K562 (cell line): ENCODE data around the gene TUT4.

ENCODE experiments used
- FOXM1 ChIP-seq, 2 experiments: fragments of 450-650 bp in 1 of 2; sonication (generic) in 1 of 2; formaldehyde crosslinking in 1 of 2; IDR thresholded peaks; 2 replicates each; pipeline versions ENCODE4 v1.6.1 to v1.9.0; 2017 to 2022; ENCODE audit warnings: low read depth in 2 of 2, mild to moderate bottlenecking in 2 of 2, missing genetic modification reagents in 1 of 2, moderate library complexity in 1 of 2
- JUN ChIP-seq, 2 experiments: sonication (generic) in 1 of 2; formaldehyde crosslinking in 1 of 2; IDR thresholded peaks; 2 replicates each; pipeline versions ENCODE4 v1.6.1 to v1.8.0; 2012 to 2022; ENCODE audit warnings: borderline replicate concordance in 2 of 2, mild to moderate bottlenecking in 2 of 2, improper control_type of control experiment in 1 of 2, low read depth in 1 of 2, low read length in 1 of 2, missing genetic modification reagents in 1 of 2
- PREB ChIP-seq: sonication (generic); formaldehyde crosslinking; IDR thresholded peaks from 2 replicates; pipeline ENCODE4 v1.8.1; 2023; ENCODE audit warnings: mild to moderate bottlenecking, missing genetic modification reagents
- SMAD3 ChIP-seq: fragments of 450-650 bp; formaldehyde crosslinking; conservative IDR thresholded peaks from 2 replicates; pipeline ENCODE4 v1.4.0; 2020; ENCODE audit warnings: mild to moderate bottlenecking
- TAF7 ChIP-seq: fragments of 450-650 bp; IDR thresholded peaks from 2 replicates; pipeline ENCODE4 v1.6.1; 2016; ENCODE audit warnings: missing genetic modification characterization, missing compliant biosample characterization

GRCh38 chr1:52426371-52426770, 126.5 kb downstream of the TUT4 start:
- TF ChIP-seq TAF7 (tag): no peak
- TF ChIP-seq PREB (CRISPR knock-in tag): no peak
- TF ChIP-seq FOXM1 (IDR thresholded peaks at IDR 0.05; ENCODE audit: low read depth): no peak
- TF ChIP-seq FOXM1 (CRISPR knock-in tag; IDR thresholded peaks at IDR 0.05; ENCODE audit: low read depth): no peak
- TF ChIP-seq JUN (IDR thresholded peaks at IDR 0.05; ENCODE audit: borderline replicate concordance, low read depth, low read length): no peak
- no peak for TF ChIP-seq JUN (CRISPR knock-in tag; IDR thresholded peaks at IDR 0.05; ENCODE audit: borderline replicate concordance)
- no peak for TF ChIP-seq SMAD3 (CRISPR knock-in tag)
